ENCODE data around the gene ATP8B1. TPM values are rescaled to one million over a fixed set of nuclear protein-coding genes. Genes with fewer than 3 reads are reported as not detected.

ATP8B1 gene
- total and polyA plus RNA-seq, 9 of the 15 experiments (the other 6 are each of a cell fraction or from before 2014, with no cell fraction given), result 0.01 to 0.22 (median 0.03) TPM; not detected in 3

DNA sequence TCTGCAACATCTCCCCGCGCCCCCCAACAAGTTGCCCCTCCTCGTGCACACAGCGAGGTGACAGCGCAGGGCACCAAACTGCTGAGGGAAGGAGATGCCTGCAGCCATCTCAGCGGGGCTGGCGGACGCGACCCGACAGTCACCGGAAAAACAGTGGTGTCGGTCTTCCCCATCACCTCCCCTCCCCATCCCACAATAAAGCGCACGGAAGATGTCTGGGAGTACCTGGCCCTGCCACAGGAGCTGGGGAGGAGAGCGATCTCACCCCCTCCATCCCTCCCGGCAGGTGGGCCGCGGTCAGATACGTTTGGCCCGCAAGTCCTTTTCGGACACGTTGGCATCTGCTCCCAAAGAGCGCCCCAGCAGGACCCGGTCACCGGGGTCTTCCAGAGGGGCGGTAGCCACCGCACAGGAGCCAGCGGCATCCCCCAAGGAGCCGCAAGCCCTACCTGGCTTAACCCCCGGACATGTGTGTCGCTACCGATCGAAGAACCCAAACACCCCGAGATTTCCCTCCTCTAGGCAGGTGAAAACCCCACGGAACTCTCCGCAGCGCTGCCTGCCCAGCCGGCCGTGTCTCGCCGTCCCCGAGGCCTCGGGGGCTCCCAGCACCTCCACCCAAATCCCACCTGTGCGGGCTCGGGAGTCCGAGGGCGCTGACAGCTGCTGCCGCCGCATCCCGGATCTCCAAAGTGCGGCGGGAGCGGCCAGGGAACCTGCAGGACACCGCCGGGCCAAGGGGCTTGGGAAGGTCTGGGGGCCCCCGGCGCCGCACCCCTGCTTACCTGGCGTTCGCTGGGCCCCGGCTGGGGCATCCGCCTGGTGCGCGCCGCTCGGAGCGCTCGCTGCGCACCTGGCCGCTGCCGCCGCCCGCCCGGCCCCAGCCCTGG is 657 bp downstream of the ATP8B1 start:
- no peaks in the 10 kb centered on the region for H3K36me3 ChIP-seq (ENCODE audit: control insufficient read depth, insufficient read depth, low read length)
- ATAC-seq (no peak), DNase-seq (ENCODE audit: extremely low read depth in 1 of 4, low spot score in 3 of 4) (no peak), FAIRE-seq (no peak)
- 13% methylated on average over 26 of the region's 74 CpGs for WGBS (ENCODE audit: insufficient coverage, low coverage, missing lambda C conversion rate)
- peak overlapping the region in 1 of 2 experiments; percentile 35; a peak in 1 of 4 replicates for H3K9ac ChIP-seq (ENCODE audit: insufficient read depth in 1 of 2, low read depth in 2 of 2, low read length in 2 of 2)
- H3K4me3 ChIP-seq, result peak overlapping the region; percentile 10; the same call in 1 of the 2 replicates
- H4K20me1 ChIP-seq (replicated peaks; ENCODE audit: control insufficient read depth, insufficient read depth, low read length), result no peaks in the 10 kb centered on the region
- in situ Hi-C loops (cut with MboI), result no loop called here
- ChIA-PET POLR2A (no interaction called here), CTCF (ENCODE audit: low intra/inter-chr PET ratio) (no interaction called here)
- no peak overlapping the region for H3K27ac ChIP-seq (ENCODE audit: extremely low read depth, low read depth, low read length)
- intact Hi-C loops (cut with micrococcal nuclease), result no loop called here
- TF ChIP-seq KLF13 (tag; IDR thresholded peaks at IDR 0.05; ENCODE audit: borderline replicate concordance, low read depth), result no peak
- TF ChIP-seq, protein P1, sequence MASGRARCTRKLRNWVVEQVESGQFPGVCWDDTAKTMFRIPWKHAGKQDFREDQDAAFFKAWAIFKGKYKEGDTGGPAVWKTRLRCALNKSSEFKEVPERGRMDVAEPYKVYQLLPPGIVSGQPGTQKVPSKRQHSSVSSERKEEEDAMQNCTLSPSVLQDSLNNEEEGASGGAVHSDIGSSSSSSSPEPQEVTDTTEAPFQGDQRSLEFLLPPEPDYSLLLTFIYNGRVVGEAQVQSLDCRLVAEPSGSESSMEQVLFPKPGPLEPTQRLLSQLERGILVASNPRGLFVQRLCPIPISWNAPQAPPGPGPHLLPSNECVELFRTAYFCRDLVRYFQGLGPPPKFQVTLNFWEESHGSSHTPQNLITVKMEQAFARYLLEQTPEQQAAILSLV (tag; IDR thresholded peaks at IDR 0.05), result no peak
- no peak for TF ChIP-seq CTBP1 (IDR thresholded peaks at IDR 0.05; ENCODE audit: borderline replicate concordance)
- no peak for TF ChIP-seq POLR2B (IDR thresholded peaks at IDR 0.05; ENCODE audit: low read depth, partially characterized antibody)
- no peak for TF ChIP-seq RAD21 (CRISPR knock-in tag; conservative IDR thresholded peaks at IDR 0.05 in 1 of 2, IDR thresholded peaks at IDR 0.05 in 1 of 2)
- TF ChIP-seq BACH1 (tag; IDR thresholded peaks at IDR 0.05), result no peak
- no peak for TF ChIP-seq BCL6 (CRISPR knock-in tag; IDR thresholded peaks at IDR 0.05)
- no peak for TF ChIP-seq MYNN (IDR thresholded peaks at IDR 0.05)
- no peak for TF ChIP-seq MYNN (CRISPR knock-in tag; IDR thresholded peaks at IDR 0.05)
- no peak for TF ChIP-seq NR3C1 (CRISPR knock-in tag; IDR thresholded peaks at IDR 0.05)
- H2AFZ ChIP-seq (ENCODE audit: low read depth, low read length), result no peak overlapping the region
- H3K79me2 ChIP-seq (ENCODE audit: control insufficient read depth, insufficient read depth, low read length), result no peaks in the 10 kb centered on the region
- no peaks in the 10 kb centered on the region for H3K9me1 ChIP-seq (ENCODE audit: control insufficient read depth, insufficient read depth, low read length)
- BruUV-seq (replicated peaks), result no TSS peak
- H3K27me3 ChIP-seq (ENCODE audit: control insufficient read depth in 2 of 2, insufficient read depth in 2 of 2, low read length in 2 of 2), result peaks cover 12 to 28% of the 10 kb centered on the region in 2 experiments; a peak in 3 of 5 replicates
- H3K4me2 ChIP-seq (ENCODE audit: insufficient read depth, low read length), result no peak overlapping the region
- H3K9me3 ChIP-seq (replicated peaks; ENCODE audit: control insufficient read depth, insufficient read depth, low read depth, low read length), result no peaks in the 10 kb centered on the region
- H3K4me1 ChIP-seq (replicated peaks in 1 of 2; ENCODE audit: control insufficient read depth in 2 of 2, insufficient read depth in 2 of 2, low read length in 2 of 2), result peaks cover 0 to 22% of the 10 kb centered on the region in 2 experiments; a peak in 2 of 5 replicates
